ENCODE results near the gene MDN1.
"Not testable (repeated sequence)": the region's sequence is repeated elsewhere in the genome, so short reads cannot be mapped to it uniquely, and the experiment has no call there.

Gene MDN1

GRCh38 chr6:89787660-89788328 is 31.8 kb downstream of the MDN1 start:
- peaks cover 3% of the 10 kb centered on the region; the same call in 1 of the 2 replicates for H3K9me3 ChIP-seq (ENCODE audit: insufficient read depth, low read depth, low read length)
- H3K4me3 ChIP-seq (ENCODE audit: low read length) = no peak overlapping the region
- H3K9ac ChIP-seq (ENCODE audit: low read depth, low read length) = no peak overlapping the region
- H3K4me1 ChIP-seq (ENCODE audit: insufficient read depth, low read length) = no peaks in the 10 kb centered on the region
- 98% methylated on average over 7 of the region's 7 CpGs for WGBS
- no peaks in the 10 kb centered on the region for H3K27me3 ChIP-seq (ENCODE audit: insufficient read depth, low read length)
- H3K27ac ChIP-seq (ENCODE audit: low read depth, low read length) = no peak overlapping the region
- peaks cover 98% of the 10 kb centered on the region for H3K36me3 ChIP-seq (ENCODE audit: insufficient read depth, low read length)

- Histone ChIP-seq H3K27ac (ENCODE audit: low read depth, low read length) (no peak overlapping the region), H3K9me3 (ENCODE audit: insufficient read depth, low read depth, low read length) (peaks cover 3% of the 10 kb centered on the region; the same call in 1 of the 2 replicates), H3K36me3 (ENCODE audit: insufficient read depth, low read length) (peaks cover 97% of the 10 kb centered on the region), H3K27me3 (ENCODE audit: insufficient read depth, low read length) (no peaks in the 10 kb centered on the region), H3K4me1 (ENCODE audit: insufficient read depth, low read length) (no peaks in the 10 kb centered on the region), H3K4me3 (ENCODE audit: low read length) (no peak overlapping the region), H3K9ac (ENCODE audit: low read depth, low read length) (no peak overlapping the region)
- WGBS = 100% methylated on average over 1 of the region's 2 CpGs
These were observed 32.6 kb downstream of the MDN1 start for GRCh38 chr6:89786970-89787369.

GRCh38 chr6:89784838-89785237 is 34.8 kb downstream of the MDN1 start:
- H3K4me3 ChIP-seq (ENCODE audit: low read length) = no peak overlapping the region
- 95% methylated on average over 6 of the region's 6 CpGs for WGBS
- H3K9me3 ChIP-seq (ENCODE audit: insufficient read depth, low read depth, low read length) = peaks cover 3% of the 10 kb centered on the region; the same call in 1 of the 2 replicates
- peaks cover 97% of the 10 kb centered on the region for H3K36me3 ChIP-seq (ENCODE audit: insufficient read depth, low read length)
- no peak overlapping the region for H3K9ac ChIP-seq (ENCODE audit: low read depth, low read length)
- H3K4me1 ChIP-seq (ENCODE audit: insufficient read depth, low read length) = no peaks in the 10 kb centered on the region
- no peaks in the 10 kb centered on the region for H3K27me3 ChIP-seq (ENCODE audit: insufficient read depth, low read length)
- H3K27ac ChIP-seq (ENCODE audit: low read depth, low read length) = no peak overlapping the region

GRCh38 chr6:89783293-89783692 is 36.3 kb downstream of the MDN1 start:
- H3K36me3 ChIP-seq (ENCODE audit: insufficient read depth, low read length) = peaks cover 96% of the 10 kb centered on the region
- over 99% methylated on average over 7 of the region's 7 CpGs for WGBS

GRCh38 chr6:89782222-89782621 is 37.4 kb downstream of the MDN1 start:
- peaks cover 3% of the 10 kb centered on the region; the same call in 1 of the 2 replicates for H3K9me3 ChIP-seq (ENCODE audit: insufficient read depth, low read depth, low read length)
- no peak overlapping the region for H3K27ac ChIP-seq (ENCODE audit: low read depth, low read length)
- no peak overlapping the region for H3K4me3 ChIP-seq (ENCODE audit: low read length)
- WGBS = 98% methylated on average over 1 of the region's 1 CpG
- H3K36me3 ChIP-seq (ENCODE audit: insufficient read depth, low read length) = peaks cover 96% of the 10 kb centered on the region
- no peaks in the 10 kb centered on the region for H3K4me1 ChIP-seq (ENCODE audit: insufficient read depth, low read length)
- H3K9ac ChIP-seq (ENCODE audit: low read depth, low read length) = no peak overlapping the region
- no peaks in the 10 kb centered on the region for H3K27me3 ChIP-seq (ENCODE audit: insufficient read depth, low read length)

More at GRCh38 chr6:89783293-89783692, 36.3 kb downstream of the MDN1 start:
- H3K9ac ChIP-seq (ENCODE audit: low read depth, low read length); H3K27me3 ChIP-seq (ENCODE audit: insufficient read depth, low read length); H3K9me3 ChIP-seq (ENCODE audit: insufficient read depth, low read depth, low read length); H3K4me1 ChIP-seq (ENCODE audit: insufficient read depth, low read length); H3K4me3 ChIP-seq (ENCODE audit: low read length); H3K27ac ChIP-seq (ENCODE audit: low read depth, low read length): not testable (repeated sequence)

GRCh38 chr6:89781070-89782034 is 38.2 kb downstream of the MDN1 start:
- WGBS = 98% methylated on average over 5 of the region's 6 CpGs

GRCh38 chr6:89777455-89777854 is 42.1 kb downstream of the MDN1 start:
- Histone ChIP-seq H3K27ac (ENCODE audit: low read depth, low read length) (no peak overlapping the region), H3K4me3 (ENCODE audit: low read length) (no peak overlapping the region), H3K9me3 (ENCODE audit: insufficient read depth, low read depth, low read length) (no peaks in the 10 kb centered on the region), H3K36me3 (ENCODE audit: insufficient read depth, low read length) (peaks cover 96% of the 10 kb centered on the region), H3K27me3 (ENCODE audit: insufficient read depth, low read length) (no peaks in the 10 kb centered on the region), H3K4me1 (ENCODE audit: insufficient read depth, low read length) (no peaks in the 10 kb centered on the region), H3K9ac (ENCODE audit: low read depth, low read length) (no peak overlapping the region)
- WGBS = 98% methylated on average over 2 of the region's 2 CpGs

More at GRCh38 chr6:89781070-89782034, 38.2 kb downstream of the MDN1 start:
- H3K4me3 ChIP-seq (ENCODE audit: low read length) = no peak overlapping the region
- peaks cover 3% of the 10 kb centered on the region; the same call in 1 of the 2 replicates for H3K9me3 ChIP-seq (ENCODE audit: insufficient read depth, low read depth, low read length)
- H3K36me3 ChIP-seq (ENCODE audit: insufficient read depth, low read length) = peaks cover 96% of the 10 kb centered on the region
- H3K9ac ChIP-seq (ENCODE audit: low read depth, low read length) = no peak overlapping the region
- no peaks in the 10 kb centered on the region for H3K4me1 ChIP-seq (ENCODE audit: insufficient read depth, low read length)
- no peaks in the 10 kb centered on the region for H3K27me3 ChIP-seq (ENCODE audit: insufficient read depth, low read length)
- no peak overlapping the region for H3K27ac ChIP-seq (ENCODE audit: low read depth, low read length)

- Histone ChIP-seq H3K27me3 (ENCODE audit: insufficient read depth, low read length) (no peaks in the 10 kb centered on the region), H3K4me1 (ENCODE audit: insufficient read depth, low read length) (no peaks in the 10 kb centered on the region), H3K9me3 (ENCODE audit: insufficient read depth, low read depth, low read length) (no peaks in the 10 kb centered on the region), H3K9ac (ENCODE audit: low read depth, low read length) (no peak overlapping the region), H3K4me3 (ENCODE audit: low read length) (no peak overlapping the region), H3K36me3 (ENCODE audit: insufficient read depth, low read length) (peaks cover 97% of the 10 kb centered on the region), H3K27ac (ENCODE audit: low read depth, low read length) (no peak overlapping the region)
- 83% methylated on average over 1 of the region's 1 CpG for WGBS
These were observed 42.9 kb downstream of the MDN1 start for GRCh38 chr6:89776583-89777233.

- Histone ChIP-seq H3K9ac (ENCODE audit: low read depth, low read length) (no peak overlapping the region), H3K4me3 (ENCODE audit: low read length) (no peak overlapping the region), H3K27ac (ENCODE audit: low read depth, low read length) (no peak overlapping the region), H3K27me3 (ENCODE audit: insufficient read depth, low read length) (no peaks in the 10 kb centered on the region), H3K4me1 (ENCODE audit: insufficient read depth, low read length) (no peaks in the 10 kb centered on the region), H3K9me3 (ENCODE audit: insufficient read depth, low read depth, low read length) (no peaks in the 10 kb centered on the region), H3K36me3 (ENCODE audit: insufficient read depth, low read length) (peaks cover 98% of the 10 kb centered on the region)
- WGBS = 90% methylated on average over 1 of the region's 1 CpG
These were observed 44.4 kb downstream of the MDN1 start for GRCh38 chr6:89775150-89775549.

GRCh38 chr6:89769572-89769971 is 50.0 kb downstream of the MDN1 start:
- Histone ChIP-seq H3K36me3 (ENCODE audit: insufficient read depth, low read length) (peaks cover 100% of the 10 kb centered on the region), H3K27me3 (ENCODE audit: insufficient read depth, low read length) (no peaks in the 10 kb centered on the region), H3K4me3 (ENCODE audit: low read length) (no peak overlapping the region)

GRCh38 chr6:89768324-89768723 is 51.3 kb downstream of the MDN1 start:
- Histone ChIP-seq H3K4me3 (ENCODE audit: low read length) (no peak overlapping the region), H3K4me1 (ENCODE audit: insufficient read depth, low read length) (no peaks in the 10 kb centered on the region), H3K36me3 (ENCODE audit: insufficient read depth, low read length) (peaks cover 100% of the 10 kb centered on the region), H3K27ac (ENCODE audit: low read depth, low read length) (no peak overlapping the region), H3K27me3 (ENCODE audit: insufficient read depth, low read length) (no peaks in the 10 kb centered on the region), H3K9me3 (ENCODE audit: insufficient read depth, low read depth, low read length) (no peaks in the 10 kb centered on the region), H3K9ac (ENCODE audit: low read depth, low read length) (no peak overlapping the region)
- 91% methylated on average over 6 of the region's 6 CpGs for WGBS

More at GRCh38 chr6:89769572-89769971, 50.0 kb downstream of the MDN1 start:
- Histone ChIP-seq H3K9me3 (ENCODE audit: insufficient read depth, low read depth, low read length) (no peaks in the 10 kb centered on the region), H3K4me1 (ENCODE audit: insufficient read depth, low read length) (no peaks in the 10 kb centered on the region), H3K27ac (ENCODE audit: low read depth, low read length) (no peak overlapping the region), H3K9ac (ENCODE audit: low read depth, low read length) (no peak overlapping the region)
- WGBS = 90% methylated on average over 3 of the region's 3 CpGs
